Left lobe of liver (tissue), 2 donors: Measurements from ENCODE around the gene AFG1L. TPM values are rescaled to one million over a fixed set of nuclear protein-coding genes. Genes with fewer than 3 reads are reported as not detected.
"Not testable (repeated sequence)": the region's sequence is repeated elsewhere in the genome, so short reads cannot be mapped to it uniquely, and the experiment has no call there.

Experiments
- ATAC-seq: fragments of 200-7000 bp; cut with Tn5 transposase; one replicate; pipeline ENCODE4 v1.9.1; 2020; ENCODE audit warnings: mild to moderate bottlenecking, moderate library complexity
- DNase-seq: peaks from one replicate; pipeline ENCODE4 v3.0.0-alpha.2; 2020; ENCODE audit warnings: low spot score
- total RNA-seq: library from RNA; stranded (reverse); gene quantifications from one replicate; pipeline ENCODE4 v1.2.1, GENCODE V29; 2021
- donor health status: DM: no; HTN: no; CAD: no; lungs with moderate emphysema.
- donor health status: DM: no; HTN: yes; CAD: no.

The AFG1L gene
- total RNA-seq, 1 donor from 2014 or later, result 7.0 TPM

DNA sequence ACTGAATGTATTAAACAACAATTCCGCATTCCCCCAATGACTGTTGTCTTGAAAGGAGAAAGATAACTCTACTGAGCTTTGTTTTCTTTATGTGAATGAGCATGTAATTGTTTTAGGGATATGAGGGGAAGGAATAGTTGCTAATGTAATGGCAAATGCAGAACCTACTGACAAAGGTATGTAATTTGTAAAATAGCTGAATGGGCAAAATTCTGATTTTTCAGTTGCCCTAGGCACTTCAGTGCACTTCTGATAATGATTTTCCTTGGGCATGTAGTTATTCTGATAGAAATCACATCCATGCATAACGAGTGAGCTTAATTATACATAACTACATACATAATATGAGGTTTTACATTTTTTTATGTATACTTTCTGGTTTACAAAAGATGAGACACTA is 212.5 kb downstream of the AFG1L start:
- DNase-seq (no peak), ATAC-seq (no peak)

GRCh38 chr6:108510461-108511319 is 215.8 kb downstream of the AFG1L start:
- ATAC-seq, result no peak
- no peak for DNase-seq

GRCh38 chr6:108518714-108519576 is 224.1 kb downstream of the AFG1L start:
- DNase-seq (no peak), ATAC-seq (peak; percentile 81)

GRCh38 chr6:108521616-108522107 is 226.8 kb downstream of the AFG1L start:
- DNase-seq, result no peak
- ATAC-seq, result no peak

DNA sequence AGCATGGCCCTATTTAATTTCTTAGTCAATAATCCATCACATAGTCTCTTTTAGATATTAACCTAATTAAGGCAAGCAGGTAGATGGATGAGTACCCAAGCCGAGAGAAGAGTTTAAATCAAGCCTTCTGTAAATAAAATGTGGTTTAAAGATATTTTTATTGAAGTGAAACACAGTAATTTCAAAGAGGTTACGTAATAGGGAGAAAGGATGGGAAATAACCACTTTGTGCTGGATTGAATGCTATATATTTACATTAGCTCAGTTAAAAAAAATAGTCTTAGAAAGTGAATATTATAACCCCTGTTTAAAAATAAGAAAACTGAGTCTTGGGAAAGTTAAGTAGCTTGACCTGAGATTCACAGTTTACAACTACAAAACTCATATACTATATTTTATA is 228.8 kb downstream of the AFG1L start:
- no peak for ATAC-seq
- no peak for DNase-seq

DNA sequence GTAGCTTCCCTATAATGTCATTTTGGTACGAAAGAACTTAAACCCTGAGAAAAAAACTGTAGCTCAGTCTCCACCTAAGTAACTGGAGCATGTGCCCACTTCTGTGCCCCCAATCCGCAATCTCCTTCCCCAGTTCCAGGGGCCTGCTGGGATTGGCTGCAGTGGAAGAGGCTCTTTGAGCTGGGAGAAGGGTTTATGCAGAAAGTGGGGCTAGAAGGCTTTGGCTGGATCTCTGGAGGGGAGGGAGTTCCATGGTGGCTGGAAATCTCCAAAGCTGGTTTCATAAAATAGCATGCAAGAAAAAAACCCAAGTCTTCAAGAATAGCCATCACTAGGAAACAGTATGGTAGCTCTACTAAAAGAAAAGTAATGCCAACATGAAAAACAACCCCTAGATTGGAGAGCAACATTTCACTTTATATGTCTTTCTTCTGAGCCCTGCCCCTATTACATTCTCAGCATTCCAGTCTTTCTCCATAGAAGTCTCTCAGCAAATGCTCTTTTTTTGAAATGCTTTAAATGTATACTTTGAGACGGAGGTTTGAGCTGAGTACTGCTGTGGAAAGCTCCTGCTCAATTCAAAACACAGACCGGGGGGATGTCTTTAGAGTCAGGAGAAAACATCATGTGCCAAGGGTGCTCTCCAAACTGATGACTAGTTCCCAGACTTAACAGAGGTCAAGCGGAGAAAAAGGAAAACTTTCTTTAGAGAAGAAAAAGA is 229.8 kb downstream of the AFG1L start:
- no peak for ATAC-seq
- no peak for DNase-seq

- ATAC-seq (peak; percentile 88), DNase-seq (no peak)
Observed at GRCh38 chr6:108526739-108527174, 231.9 kb downstream of the AFG1L start.

- no peak for ATAC-seq
- DNase-seq, result no peak
Observed at GRCh38 chr6:108528878-108529277, 234.0 kb downstream of the AFG1L start.

GRCh38 chr6:108531332-108531731 is 236.5 kb downstream of the AFG1L start:
- no peak for DNase-seq
- no peak for ATAC-seq

GRCh38 chr6:108535114-108535742 is 240.4 kb downstream of the AFG1L start:
- DNase-seq (no peak), ATAC-seq (peak; percentile 11)

GRCh38 chr6:108535920-108536535 is 241.2 kb downstream of the AFG1L start:
- peak; percentile 76 for ATAC-seq
- not testable (repeated sequence) for DNase-seq

DNA sequence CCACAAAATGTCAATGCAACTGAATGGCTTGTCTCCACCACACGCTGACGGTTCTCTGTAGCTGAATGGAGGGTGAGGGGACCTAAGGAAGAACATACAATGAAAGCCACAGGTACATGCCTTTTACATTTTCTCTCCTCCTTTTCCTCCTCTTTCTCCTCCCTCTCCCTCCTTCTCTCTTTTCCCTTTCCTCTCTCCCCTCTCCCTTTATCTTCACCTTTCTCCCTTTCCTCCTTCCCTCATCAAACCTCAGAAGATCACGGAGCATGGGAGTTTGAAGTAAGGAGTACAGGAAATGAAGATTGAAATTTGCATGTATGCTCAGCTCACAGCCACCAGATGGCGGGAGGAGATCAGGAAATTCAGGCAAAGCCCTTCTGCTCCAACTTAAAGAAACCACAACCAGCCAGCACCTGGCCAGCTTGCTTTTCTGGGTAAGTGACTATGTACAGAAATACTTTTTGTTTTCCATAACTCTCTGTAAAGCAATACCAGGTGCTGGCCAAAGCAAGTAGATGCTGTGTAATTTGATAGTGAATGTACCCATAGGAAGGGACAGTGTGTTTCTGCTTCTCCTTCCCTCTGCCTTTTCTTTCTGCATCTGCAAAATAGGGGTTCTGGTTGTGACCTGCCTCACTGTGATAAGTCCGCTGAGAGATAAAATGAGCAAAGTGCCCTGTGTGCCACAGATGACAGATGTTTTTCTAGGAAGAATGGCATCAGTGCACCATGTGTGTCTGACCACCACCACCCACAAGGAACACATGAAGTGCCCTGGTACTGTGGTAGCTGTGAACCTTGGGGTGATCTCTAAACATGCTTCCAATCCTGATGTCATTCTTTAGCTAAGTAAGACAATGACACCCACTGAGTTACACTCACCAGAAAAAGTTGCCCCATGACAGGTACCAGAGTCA is 247.2 kb downstream of the AFG1L start:
- ATAC-seq (peak; percentile 97), DNase-seq (peak; percentile 71)

DNA sequence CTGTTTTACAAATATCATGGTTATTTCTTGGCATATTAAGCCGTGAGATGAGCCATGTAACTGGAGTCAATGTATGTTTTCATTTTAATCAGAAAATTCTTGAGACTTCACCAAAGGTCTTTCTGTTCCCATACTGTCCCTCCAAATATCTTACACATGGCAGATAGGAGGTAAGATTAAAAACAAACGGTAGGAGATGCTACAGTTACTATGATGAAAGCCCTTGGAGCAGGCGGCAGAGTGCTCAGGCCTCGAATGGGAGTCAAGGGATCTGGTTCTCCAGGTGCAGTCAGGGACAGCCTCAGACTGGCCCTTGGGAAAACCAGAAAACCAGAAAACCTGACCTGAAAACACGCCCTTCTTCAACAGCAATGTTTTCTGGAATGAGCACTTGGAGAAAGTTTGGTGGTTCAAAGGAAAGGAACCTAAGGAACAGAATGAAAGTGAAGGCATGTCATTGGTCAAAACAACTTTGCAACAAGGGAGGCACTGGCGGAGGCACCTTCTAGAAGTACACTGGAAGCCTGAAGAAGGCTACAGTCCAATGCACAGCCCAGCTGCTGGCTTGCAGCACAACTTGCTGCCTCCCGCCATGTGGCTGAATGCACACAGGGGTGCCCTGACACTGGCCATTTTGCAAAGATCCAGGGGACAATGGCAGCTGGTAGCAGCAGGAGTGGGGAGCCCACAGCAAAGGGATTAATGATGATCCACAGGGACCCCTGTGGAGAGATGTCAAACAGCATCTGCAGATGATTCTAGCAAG is 248.5 kb downstream of the AFG1L start:
- no peak for ATAC-seq
- DNase-seq, result no peak

DNA sequence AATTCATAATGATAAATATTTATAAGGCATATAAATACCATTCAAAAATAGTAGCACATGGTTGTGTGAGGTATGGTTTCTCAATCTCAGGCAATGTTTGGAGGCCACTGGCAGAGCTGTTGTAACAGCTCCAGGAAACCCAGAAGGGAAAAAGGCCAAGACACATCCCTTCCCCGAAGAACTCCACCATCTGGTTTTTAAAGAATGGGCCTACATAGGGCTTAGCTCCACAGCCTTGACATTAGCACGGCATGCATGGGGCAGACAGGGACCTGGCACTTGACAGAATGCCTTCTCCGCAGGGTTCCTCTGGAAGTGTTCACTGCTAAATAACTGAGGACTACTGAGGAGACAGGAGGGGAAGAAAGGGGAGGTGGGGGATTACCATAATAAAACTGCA is 249.8 kb downstream of the AFG1L start:
- no peak for ATAC-seq
- DNase-seq, result no peak

- ATAC-seq, result no peak
Observed at GRCh38 chr6:108546079-108547049, 251.5 kb downstream of the AFG1L start.

DNA sequence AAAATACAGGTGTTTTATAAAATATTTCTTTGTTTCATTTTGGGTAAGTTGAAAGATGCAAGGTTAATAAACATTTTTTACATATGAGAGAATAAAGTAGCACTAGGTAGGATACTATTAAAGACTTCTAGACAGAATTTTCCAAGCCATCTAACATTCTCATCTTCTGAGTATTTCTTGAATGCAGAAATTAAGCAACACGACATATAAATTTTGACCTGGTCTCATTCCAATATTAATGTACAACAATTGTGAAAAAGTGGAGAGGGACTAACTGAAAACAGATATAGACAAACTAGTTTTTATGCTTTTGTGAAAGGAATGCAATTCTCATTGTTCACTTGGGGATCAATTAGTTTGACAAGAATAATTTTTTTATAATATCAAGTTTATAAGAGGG is 254.4 kb downstream of the AFG1L start:
- DNase-seq (no peak), ATAC-seq (no peak)

More at GRCh38 chr6:108546079-108547049, 251.5 kb downstream of the AFG1L start:
- no peak for DNase-seq

- DNase-seq (no peak), ATAC-seq (no peak)
Observed at GRCh38 chr6:108549741-108550140, 254.9 kb downstream of the AFG1L start.
